Neural cell (in vitro differentiated cells): ENCODE data around the gene SLC25A25. TPM values are rescaled to one million over a fixed set of nuclear protein-coding genes. Genes with fewer than 3 reads are reported as not detected.

Source experiments
- H2AFZ ChIP-seq: fragments of 200-600, 300-800 bp; sonication (generic), shearing (Covaris generic); 2 replicates; pipeline ENCODE4 v1.6.0; 2014; ENCODE audit warnings: low read depth, mild to moderate bottlenecking, antibody characterized with exemption, low read length, moderate library complexity
- H3F3A ChIP-seq: fragments of 200-600 bp; shearing (Covaris generic); 2 replicates; pipeline ENCODE4 v1.6.1; 2016; ENCODE audit warnings: mild to moderate bottlenecking, moderate library complexity, mixed read lengths, antibody characterized with exemption, low read length; ENCODE audit not compliant: insufficient read depth, poor library complexity, severe bottlenecking
- H3K27ac ChIP-seq: fragments of 200-600, 300-800 bp; sonication (generic), shearing (Covaris generic); 2 replicates; pipeline ENCODE4 v1.5.1; 2014; ENCODE audit warnings: mild to moderate bottlenecking, low read length, moderate library complexity
- H3K27me3 ChIP-seq: fragments of 300-800, 200-600 bp; sonication (generic), shearing (Covaris generic); 2 replicates; pipeline ENCODE4 v1.6.0; 2014; ENCODE audit warnings: mild to moderate bottlenecking, low read depth, low read length, moderate library complexity; ENCODE audit not compliant: insufficient read depth
- H3K36me3 ChIP-seq: fragments of 300-800, 200-600 bp; sonication (generic), shearing (Covaris generic); 2 replicates; pipeline ENCODE4 v1.5.1; 2014; ENCODE audit warnings: mild to moderate bottlenecking, antibody characterized with exemption, low read length, moderate library complexity; ENCODE audit not compliant: insufficient read depth
- H3K4me2 ChIP-seq: fragments of 300-800, 200-600 bp; sonication (generic), shearing (Covaris generic); 2 replicates; pipeline ENCODE4 v1.6.0; 2014; ENCODE audit warnings: mild to moderate bottlenecking, low read length
- H3K4me3 ChIP-seq: fragments of 300-800, 200-600 bp; sonication (generic), shearing (Covaris generic); 2 replicates; pipeline ENCODE4 v1.5.1; 2014; ENCODE audit warnings: mild to moderate bottlenecking, low read length, moderate library complexity
- H3K79me2 ChIP-seq: fragments of 200-600 bp; shearing (Covaris generic); replicated peaks from 2 replicates; pipeline ENCODE4 v1.6.0; 2014; ENCODE audit warnings: mild to moderate bottlenecking, low read length, moderate library complexity; ENCODE audit not compliant: insufficient read depth
- H3K9ac ChIP-seq: fragments of 300-800, 200-600 bp; sonication (generic), shearing (Covaris generic); 2 replicates; pipeline ENCODE4 v1.6.1; 2016; ENCODE audit warnings: mild to moderate bottlenecking, low read length, mixed read lengths
- H3K9me2 ChIP-seq: fragments of 200-600 bp; shearing (Covaris generic); 2 replicates; pipeline ENCODE4 v1.6.1; 2016; ENCODE audit warnings: mild to moderate bottlenecking, low read length, mixed read lengths; ENCODE audit not compliant: insufficient read depth
- H3K9me3 ChIP-seq: fragments of 200-600, 300-800 bp; sonication (generic), shearing (Covaris generic); 2 replicates; pipeline ENCODE4 v1.6.1; 2016; ENCODE audit warnings: mild to moderate bottlenecking, mixed run types, low read length, moderate library complexity, mixed read lengths
- H4K20me1 ChIP-seq: fragments of 200-600 bp; shearing (Covaris generic); 2 replicates; pipeline ENCODE4 v1.6.1; 2016; ENCODE audit warnings: mild to moderate bottlenecking, mixed run types; ENCODE audit not compliant: insufficient read depth
- CTCF ChIP-seq: fragments of 450-650 bp; IDR thresholded peaks from 2 replicates; pipeline ENCODE4 v1.5.1; 2014; ENCODE audit warnings: antibody characterized with exemption, mild to moderate bottlenecking, moderate library complexity; ENCODE audit not compliant: poor library complexity, severe bottlenecking
- EP300 ChIP-seq: fragments of 450-650 bp; conservative IDR thresholded peaks from 2 replicates; pipeline ENCODE4 v1.6.1; 2014; ENCODE audit warnings: antibody characterized with exemption, mild to moderate bottlenecking, moderate library complexity; ENCODE audit not compliant: poor library complexity, severe bottlenecking
- EZH2 ChIP-seq: fragments of 200-600, 300-800 bp; shearing (Covaris generic), sonication (generic); IDR thresholded peaks from 2 replicates; pipeline ENCODE4 v1.6.1; 2014; ENCODE audit warnings: antibody characterized with exemption, low read length, borderline replicate concordance, mild to moderate bottlenecking; ENCODE audit not compliant: insufficient read depth, poor library complexity, severe bottlenecking
- MXI1 ChIP-seq: fragments of 450-650 bp; conservative IDR thresholded peaks from 2 replicates; pipeline ENCODE4 v1.6.1; 2014; ENCODE audit warnings: antibody characterized with exemption, mild to moderate bottlenecking; ENCODE audit not compliant: poor library complexity, severe bottlenecking
- POLR2AphosphoS5 ChIP-seq: IDR thresholded peaks from 2 replicates; pipeline ENCODE4 v1.6.1; 2012
- RAD21 ChIP-seq: fragments of 450-650 bp; conservative IDR thresholded peaks from 2 replicates; pipeline ENCODE4 v1.6.1; 2014; ENCODE audit warnings: antibody characterized with exemption, mild to moderate bottlenecking, moderate library complexity
- SMC3 ChIP-seq: fragments of 450-650 bp; conservative IDR thresholded peaks from 2 replicates; pipeline ENCODE4 v1.6.1; 2014; ENCODE audit warnings: antibody characterized with exemption, mild to moderate bottlenecking, moderate library complexity; ENCODE audit not compliant: poor library complexity
- TAF1 ChIP-seq: IDR thresholded peaks from 2 replicates; pipeline ENCODE4 v1.6.1; 2012; ENCODE audit warnings: low read depth
- polyA plus RNA-seq: library from polyadenylated mRNA; depleted of rRNA; stranded (reverse); fragments of >200 nt; gene quantifications from 2 replicates; pipeline ENCODE4 v1.2.3, GENCODE V29; 2014
- TF ChIP-seq, protein P1 (sequence below): IDR thresholded peaks from 2 replicates; pipeline ENCODE4 v1.6.1; 2012; ENCODE audit warnings: borderline replicate concordance

SLC25A25 gene
- polyA plus RNA-seq, 1 donor from 2014 or later = 43.7 TPM

GRCh38 chr9:128059365-128059983 lies 8.6 kb upstream of the SLC25A25 start:
- H3K9me2 ChIP-seq = no peaks in the 10 kb centered on the region

GRCh38 chr9:128061275-128061960 lies 6.6 kb upstream of the SLC25A25 start:
- no peak overlapping the region for H2AFZ ChIP-seq
- TF ChIP-seq RAD21 = no peak
- no peak for TF ChIP-seq POLR2AphosphoS5
- TF ChIP-seq, protein P1, sequence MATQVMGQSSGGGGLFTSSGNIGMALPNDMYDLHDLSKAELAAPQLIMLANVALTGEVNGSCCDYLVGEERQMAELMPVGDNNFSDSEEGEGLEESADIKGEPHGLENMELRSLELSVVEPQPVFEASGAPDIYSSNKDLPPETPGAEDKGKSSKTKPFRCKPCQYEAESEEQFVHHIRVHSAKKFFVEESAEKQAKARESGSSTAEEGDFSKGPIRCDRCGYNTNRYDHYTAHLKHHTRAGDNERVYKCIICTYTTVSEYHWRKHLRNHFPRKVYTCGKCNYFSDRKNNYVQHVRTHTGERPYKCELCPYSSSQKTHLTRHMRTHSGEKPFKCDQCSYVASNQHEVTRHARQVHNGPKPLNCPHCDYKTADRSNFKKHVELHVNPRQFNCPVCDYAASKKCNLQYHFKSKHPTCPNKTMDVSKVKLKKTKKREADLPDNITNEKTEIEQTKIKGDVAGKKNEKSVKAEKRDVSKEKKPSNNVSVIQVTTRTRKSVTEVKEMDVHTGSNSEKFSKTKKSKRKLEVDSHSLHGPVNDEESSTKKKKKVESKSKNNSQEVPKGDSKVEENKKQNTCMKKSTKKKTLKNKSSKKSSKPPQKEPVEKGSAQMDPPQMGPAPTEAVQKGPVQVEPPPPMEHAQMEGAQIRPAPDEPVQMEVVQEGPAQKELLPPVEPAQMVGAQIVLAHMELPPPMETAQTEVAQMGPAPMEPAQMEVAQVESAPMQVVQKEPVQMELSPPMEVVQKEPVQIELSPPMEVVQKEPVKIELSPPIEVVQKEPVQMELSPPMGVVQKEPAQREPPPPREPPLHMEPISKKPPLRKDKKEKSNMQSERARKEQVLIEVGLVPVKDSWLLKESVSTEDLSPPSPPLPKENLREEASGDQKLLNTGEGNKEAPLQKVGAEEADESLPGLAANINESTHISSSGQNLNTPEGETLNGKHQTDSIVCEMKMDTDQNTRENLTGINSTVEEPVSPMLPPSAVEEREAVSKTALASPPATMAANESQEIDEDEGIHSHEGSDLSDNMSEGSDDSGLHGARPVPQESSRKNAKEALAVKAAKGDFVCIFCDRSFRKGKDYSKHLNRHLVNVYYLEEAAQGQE = no peak
- no peaks in the 10 kb centered on the region for H3K9me2 ChIP-seq
- H3K36me3 ChIP-seq = no peaks in the 10 kb centered on the region
- no peaks in the 10 kb centered on the region for H3K79me2 ChIP-seq
- no peaks in the 10 kb centered on the region for H3K27me3 ChIP-seq
- no peak overlapping the region for H3K27ac ChIP-seq
- no peak overlapping the region for H3K4me3 ChIP-seq
- H3K9me3 ChIP-seq = no peaks in the 10 kb centered on the region
- no peaks in the 10 kb centered on the region for H3F3A ChIP-seq
- no peaks in the 10 kb centered on the region for H4K20me1 ChIP-seq
- H3K9ac ChIP-seq = no peak overlapping the region
- no peak overlapping the region for H3K4me2 ChIP-seq

More at GRCh38 chr9:128059365-128059983, 8.6 kb upstream of the SLC25A25 start:
- Histone ChIP-seq H3K4me3 (no peak overlapping the region), H4K20me1 (no peaks in the 10 kb centered on the region), H3K4me2 (no peak overlapping the region), H3K79me2 (no peaks in the 10 kb centered on the region), H3K27ac (no peak overlapping the region), H2AFZ (no peak overlapping the region), H3F3A (no peaks in the 10 kb centered on the region), H3K27me3 (no peaks in the 10 kb centered on the region), H3K9ac (no peak overlapping the region), H3K9me3 (no peaks in the 10 kb centered on the region), H3K36me3 (no peaks in the 10 kb centered on the region)
- no peak for TF ChIP-seq SMC3
- TF ChIP-seq, protein P1 = no peak
- TF ChIP-seq EZH2 = no peak
- TF ChIP-seq RAD21 = no peak
- TF ChIP-seq CTCF = no peak
- TF ChIP-seq TAF1 = no peak
- no peak for TF ChIP-seq MXI1
- TF ChIP-seq EP300 = no peak
- no peak for TF ChIP-seq POLR2AphosphoS5
